Skin of body (tissue), 2 donors: ENCODE measurements around the gene FERMT1. TPM values are rescaled to one million over a fixed set of nuclear protein-coding genes. Genes with fewer than 3 reads are reported as not detected.
"Not testable (repeated sequence)": the region's sequence is repeated elsewhere in the genome, so short reads cannot be mapped to it uniquely, and the experiment has no call there.

ENCODE experiments used
- DNase-seq: peaks from one replicate; lab custom pipeline; 2025; lab: John Stamatoyannopoulos, UW
- total RNA-seq: library from RNA; depleted of rRNA; stranded (reverse); fragments of >200 nt; gene quantifications from one replicate; pipeline ENCODE4 v1.2.3, GENCODE V29; 2014

FERMT1 gene
- total RNA-seq, 1 donor from 2014 or later = 8.2 TPM

DNA sequence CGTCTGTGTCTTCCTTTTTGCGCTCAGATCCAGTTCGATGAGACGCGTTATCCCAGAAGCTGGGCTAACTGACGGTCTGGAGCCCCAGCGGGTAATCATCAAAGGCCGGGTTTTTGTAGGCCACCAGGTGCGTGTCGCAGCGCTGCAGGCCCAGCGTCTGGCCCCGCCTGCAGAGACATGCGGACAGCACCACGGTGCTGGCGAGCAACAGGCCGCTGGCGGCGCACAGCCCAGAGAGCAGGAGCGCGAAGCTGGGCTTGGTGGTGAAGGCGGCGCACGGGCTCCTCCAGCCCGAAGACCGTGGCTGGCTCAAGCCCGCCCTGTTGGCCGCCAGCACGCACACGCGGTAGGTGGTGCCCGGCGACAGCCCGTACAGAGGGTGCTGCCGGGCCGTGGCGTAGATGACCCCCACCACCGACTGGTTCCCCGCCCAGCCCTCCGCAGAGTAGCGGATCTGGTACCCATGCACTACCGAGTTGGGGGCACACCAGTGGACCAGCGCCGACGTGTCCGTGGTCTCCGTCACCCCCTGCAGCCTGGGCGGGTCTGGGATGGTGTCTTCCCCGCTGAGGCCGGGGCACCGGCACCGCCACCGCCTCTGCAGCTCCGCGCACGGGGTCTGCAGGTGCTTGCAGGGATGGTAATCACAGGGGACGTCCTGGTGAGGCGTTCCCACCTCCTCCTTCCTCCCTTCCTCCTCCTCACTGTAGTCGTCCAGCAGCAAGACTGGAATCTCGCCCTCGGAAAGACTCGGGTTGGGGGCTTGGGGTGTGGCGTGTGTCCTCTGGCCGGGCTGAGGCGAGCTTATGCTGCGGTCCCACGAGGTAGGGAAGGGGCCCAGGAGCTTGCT lies 81.6 kb downstream of the FERMT1 start:
- no peak for DNase-seq

DNA sequence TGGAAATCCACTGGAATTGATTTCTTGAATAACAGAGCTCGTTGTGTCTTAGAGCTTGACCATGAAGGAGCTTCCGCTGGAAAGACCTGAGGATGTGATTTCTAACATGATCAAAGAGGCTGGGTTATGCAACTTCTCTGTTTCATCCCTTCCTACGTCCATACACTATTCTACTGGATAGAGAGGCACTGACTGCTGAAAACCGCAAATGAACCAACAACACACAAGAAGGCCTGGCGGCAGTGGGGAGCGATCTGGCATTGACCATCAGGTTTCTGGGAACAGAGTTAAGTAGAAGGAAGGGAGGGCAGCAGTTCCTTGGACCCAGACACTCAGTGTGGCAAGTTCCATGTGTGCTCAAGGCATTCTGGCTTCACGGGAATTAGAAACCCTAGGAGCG lies 82.3 kb downstream of the FERMT1 start:
- no peak for DNase-seq

DNA sequence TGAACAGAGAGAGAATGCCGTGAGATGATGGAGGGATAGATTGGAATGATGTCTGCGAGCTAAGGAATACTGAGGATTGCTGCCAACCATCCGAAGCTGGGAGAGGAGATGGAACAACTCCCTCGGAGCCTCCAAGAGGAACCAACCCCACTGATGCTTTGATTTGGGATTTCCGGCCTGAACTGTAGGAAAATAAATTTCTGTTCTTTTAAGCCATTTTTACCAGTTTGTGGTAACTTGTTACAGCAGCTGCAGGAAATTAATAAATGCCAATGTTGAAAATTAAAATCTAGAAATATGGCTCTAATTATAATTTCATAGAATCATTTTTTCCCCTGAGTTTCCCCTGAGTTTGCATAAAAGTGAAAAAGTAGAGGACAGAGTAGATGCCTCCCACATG lies 83.1 kb downstream of the FERMT1 start:
- DNase-seq = no peak

DNA sequence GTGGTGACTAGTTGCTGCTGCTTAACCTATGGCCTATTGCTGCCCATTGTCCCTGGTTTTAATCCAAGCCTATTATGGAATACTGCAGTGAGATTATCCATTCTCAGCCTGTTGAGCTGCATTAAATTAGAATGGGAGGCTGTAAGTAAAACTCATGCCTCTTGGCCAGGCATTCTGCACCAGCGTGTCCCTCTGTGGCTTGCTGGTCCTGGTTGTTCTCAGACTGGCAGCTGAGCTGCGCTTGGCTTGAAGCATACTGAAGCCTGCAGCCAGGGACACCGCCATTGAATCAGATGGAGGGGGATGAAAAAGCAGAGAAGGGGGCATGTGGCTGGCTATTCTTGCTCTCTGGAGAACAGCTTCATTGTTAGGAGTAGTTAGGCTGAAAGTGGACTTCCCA lies 84.6 kb downstream of the FERMT1 start:
- DNase-seq = no peak

DNA sequence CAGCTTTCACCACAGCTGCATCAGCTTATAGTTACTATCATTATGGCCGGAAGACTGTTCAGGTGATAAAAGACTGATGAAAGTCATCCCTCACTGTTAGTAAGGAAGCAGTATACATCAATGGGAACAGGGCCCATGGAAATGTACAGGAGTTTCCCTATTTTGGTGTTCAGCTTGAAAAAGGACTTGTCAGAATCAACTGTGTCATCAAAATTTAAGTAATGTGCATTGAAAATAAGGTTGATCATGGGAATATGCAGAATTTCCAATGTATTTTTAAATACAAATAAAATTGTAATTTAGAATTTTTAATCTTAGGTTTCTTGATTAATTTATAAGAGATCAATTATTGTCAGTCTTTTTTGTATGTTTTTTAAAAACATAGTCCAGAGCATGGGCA lies 85.7 kb downstream of the FERMT1 start:
- no peak for DNase-seq

DNA sequence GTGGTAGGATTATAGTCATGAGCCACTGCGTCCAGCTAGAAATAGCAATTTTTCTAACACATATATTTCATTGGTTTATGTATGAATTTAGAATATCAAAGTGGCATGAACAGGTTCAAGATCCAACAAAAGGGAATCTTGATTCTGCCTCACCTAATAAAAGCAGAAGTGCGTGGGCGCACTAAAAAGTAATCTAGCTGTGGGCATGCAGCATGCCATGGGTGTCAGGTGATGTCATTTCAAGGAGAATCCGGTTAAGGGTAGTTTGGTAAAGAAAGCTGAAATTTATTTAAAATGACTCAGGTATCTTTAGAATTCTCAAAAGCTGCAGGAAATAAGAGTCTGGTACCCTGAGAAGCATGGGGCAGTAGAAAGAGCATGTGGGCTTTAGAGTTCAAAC lies 86.6 kb downstream of the FERMT1 start:
- DNase-seq = no peak

DNA sequence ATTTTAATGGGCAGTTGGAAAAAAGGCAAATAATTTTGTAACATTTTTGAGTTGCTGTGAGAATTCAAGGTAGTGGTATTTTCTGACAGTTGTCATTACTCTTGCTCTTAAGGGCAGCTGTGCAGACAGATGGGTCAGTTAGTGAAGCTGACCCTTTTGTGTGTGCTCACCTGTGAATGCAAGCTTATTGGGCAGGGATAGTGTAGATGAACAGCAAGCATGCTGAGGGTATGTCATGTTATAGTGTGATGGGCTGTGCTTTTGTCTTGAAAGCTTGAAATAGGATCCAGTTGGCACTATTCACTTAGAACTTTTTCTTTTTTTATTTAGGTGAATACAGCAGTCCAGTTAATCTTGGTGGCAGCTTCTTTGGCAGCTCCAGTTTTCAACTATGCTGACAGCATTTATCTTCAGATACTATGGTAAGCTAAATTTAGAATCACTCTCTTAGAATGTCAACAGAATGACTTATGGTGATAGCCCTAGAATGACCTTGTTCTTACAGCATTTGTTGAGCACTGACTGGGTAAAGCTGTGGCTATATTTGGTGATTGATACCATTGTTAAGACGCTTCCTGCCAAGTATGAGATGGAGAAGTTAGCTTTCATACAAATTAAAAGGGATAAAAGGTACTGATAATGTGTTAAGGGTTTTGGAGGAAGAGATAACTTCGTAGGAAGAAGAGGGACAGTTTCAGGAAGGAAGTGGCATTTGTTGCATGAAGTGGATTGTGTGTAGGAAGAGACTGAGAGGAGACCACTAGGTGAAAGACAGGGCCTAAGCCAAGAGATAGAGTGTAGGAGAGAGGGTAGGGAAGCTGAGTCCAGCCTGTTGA lies 88.5 kb downstream of the FERMT1 start:
- DNase-seq = no peak

DNA sequence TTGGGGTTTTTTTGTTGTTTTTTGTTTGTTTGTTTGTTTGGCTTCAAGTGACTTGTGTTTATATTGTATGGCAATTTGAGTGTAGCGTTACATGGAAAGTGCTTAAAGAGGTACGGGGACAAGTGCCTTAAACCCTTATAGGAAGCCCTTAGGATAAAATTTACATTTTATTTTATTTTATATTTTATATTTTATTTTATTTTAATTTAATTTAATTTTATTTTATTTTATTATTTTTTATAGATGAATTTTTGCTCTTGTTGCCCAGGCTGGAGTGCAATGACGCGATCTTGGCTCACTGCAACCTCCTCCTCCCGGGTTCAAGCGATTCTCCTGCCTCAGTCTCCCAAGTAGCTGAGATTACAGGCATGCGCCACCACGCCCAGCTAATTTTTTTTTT lies 89.9 kb downstream of the FERMT1 start:
- not testable (repeated sequence) for DNase-seq

DNA sequence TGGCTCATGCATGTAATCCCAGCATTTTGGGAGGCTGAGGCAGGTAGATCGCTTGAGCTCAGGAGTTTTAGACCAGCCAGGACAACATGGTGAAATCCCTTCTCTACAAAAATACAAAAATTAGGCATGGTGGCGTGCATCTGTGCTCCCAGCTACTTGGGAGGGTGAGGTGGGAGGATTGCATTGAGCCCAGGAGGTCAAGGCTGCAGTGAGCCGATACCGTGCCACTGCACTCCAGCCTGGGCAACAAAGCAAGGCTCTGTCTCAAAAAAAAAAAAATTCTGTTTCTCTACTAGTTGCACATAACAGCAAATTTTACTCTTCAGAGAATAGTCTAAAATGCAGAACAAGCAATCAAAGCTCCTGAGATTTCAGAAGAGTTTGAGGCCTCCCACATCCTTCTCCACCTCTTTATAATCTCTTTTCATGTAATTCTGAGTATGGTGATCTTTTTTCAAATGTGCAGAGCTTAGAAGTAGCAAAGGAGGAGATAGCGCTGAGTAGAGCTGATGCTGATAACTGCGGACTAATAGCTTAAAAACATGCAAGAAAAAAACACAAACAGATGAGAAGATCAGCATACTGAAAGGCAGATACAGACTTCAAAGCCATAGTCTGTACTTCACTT lies 92.3 kb downstream of the FERMT1 start:
- no peak for DNase-seq

DNA sequence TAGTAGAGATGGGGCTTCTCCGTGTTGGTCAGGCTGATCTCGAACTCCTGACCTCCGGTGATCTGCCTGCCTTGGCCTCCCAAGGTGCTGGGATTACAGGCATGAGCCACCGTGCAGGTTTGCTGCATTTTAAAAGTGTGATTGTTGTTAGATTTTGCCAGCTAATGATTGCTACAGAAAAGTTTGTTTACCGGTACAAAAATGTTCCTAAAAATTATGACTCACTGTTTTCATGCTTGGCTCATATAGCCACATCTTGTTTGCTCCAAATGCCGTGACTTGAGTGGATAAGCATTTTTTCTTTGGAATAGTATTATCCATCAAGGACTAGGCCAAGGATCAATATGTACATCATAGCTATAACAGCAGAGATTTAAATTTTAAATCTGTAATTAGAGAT lies 93.3 kb downstream of the FERMT1 start:
- DNase-seq = no peak

DNA sequence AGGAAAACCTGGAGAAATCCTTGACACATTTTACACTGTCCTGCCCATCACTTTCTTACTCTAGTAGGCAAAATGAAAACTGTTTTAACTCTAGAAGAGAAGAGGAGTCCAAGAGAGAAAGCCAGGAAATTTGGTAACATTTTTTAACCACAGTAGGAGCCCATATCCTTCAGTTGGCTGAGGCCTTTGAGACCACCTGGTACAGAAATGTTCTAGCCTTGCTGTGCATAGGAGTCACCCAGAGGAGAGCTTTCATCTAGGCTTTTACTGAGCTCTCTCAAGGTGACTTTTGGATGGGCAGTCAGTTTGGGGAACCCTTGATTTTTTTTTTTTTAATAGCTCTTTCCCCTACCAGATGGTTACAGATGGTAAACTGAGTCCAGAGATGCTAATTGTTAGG lies 94.0 kb downstream of the FERMT1 start:
- DNase-seq = no peak

DNA sequence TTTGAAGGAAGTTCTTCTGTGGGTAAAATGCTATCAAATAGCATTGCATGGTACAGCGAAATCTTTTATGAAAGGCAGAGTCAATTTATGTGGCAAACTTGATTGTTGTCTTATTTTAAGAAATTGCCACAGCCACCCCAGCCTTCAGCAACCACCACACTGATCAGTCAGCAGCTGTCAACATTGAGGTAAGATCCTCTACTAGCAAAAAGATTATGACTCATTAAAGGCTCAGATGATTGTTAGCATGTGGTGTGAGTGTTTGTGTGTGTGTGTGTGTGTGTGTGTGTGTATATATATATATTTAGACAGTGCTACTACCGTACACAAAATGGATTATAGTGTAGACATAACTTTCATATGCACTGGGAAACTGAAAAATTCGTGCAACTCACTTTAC lies 96.8 kb downstream of the FERMT1 start:
- DNase-seq = no peak

Other genes with a start within 250 kb of the FERMT1 start
- 0.20 TPM for gene CHGB, start 211.5 kb downstream of the FERMT1 start, total RNA-seq
- 6.4 TPM for gene TRMT6, start 172.5 kb downstream of the FERMT1 start, total RNA-seq
- gene MCM8, start 172.4 kb downstream of the FERMT1 start, total RNA-seq = 7.9 TPM
- gene CRLS1, start 116.9 kb downstream of the FERMT1 start, total RNA-seq = 33.9 TPM
- gene LRRN4, start 69.0 kb downstream of the FERMT1 start, total RNA-seq = 0.20 TPM